HEK293 (cell line): ENCODE measurements around the gene CDCA4.

Experiments
- CTCF ChIA-PET: fragments of 350-600 bp; formaldehyde crosslinking; extraction: SDS; loops from one replicate; lab custom pipeline; 2021; ENCODE audit warnings: antibody characterized with exemption; lab: Yijun Ruan, JAX
- POLR2A ChIA-PET: fragments of 300-600 bp; formaldehyde crosslinking; extraction: SDS; loops from one replicate; lab custom pipeline; 2020; ENCODE audit warnings: antibody characterized with exemption, inconsistent platforms; lab: Yijun Ruan, JAX
- H3K27ac ChIP-seq: fragments of 200-500 bp; sonication (Bioruptor generic); 2 replicates; pipeline ENCODE4 v1.5.1; 2014; ENCODE audit warnings: low read depth, low read length, control low read depth, inconsistent platforms; ENCODE audit errors: extremely low read depth
- H3K36me3 ChIP-seq, 2 experiments: fragments of 200-500 bp in 1 of 2; sonication (Bioruptor generic) in 1 of 2; 1 replicate in 1 of 2; 2 replicates in 1 of 2; pipeline ENCODE4 v1.5.1; 2014 to 2017; ENCODE audit warnings: inconsistent platforms in 2 of 2, low read length in 2 of 2; ENCODE audit not compliant: control insufficient read depth in 2 of 2, insufficient read depth in 1 of 2
- H3K4me1 ChIP-seq: fragments of 200-500 bp; sonication (Bioruptor generic); 2 replicates; pipeline ENCODE4 v1.5.1; 2014; ENCODE audit warnings: mild to moderate bottlenecking, low read length, inconsistent platforms; ENCODE audit not compliant: control insufficient read depth, insufficient read depth
- H3K4me3 ChIP-seq: 2 replicates; pipeline ENCODE4 v1.5.1; 2011; ENCODE audit warnings: low read depth, mild to moderate bottlenecking, control low read depth, low read length, moderate library complexity
- H3K9me3 ChIP-seq: fragments of 200-500 bp; sonication (Bioruptor generic); 2 replicates; pipeline ENCODE4 v1.5.1; 2014; ENCODE audit warnings: low read depth, low read length, inconsistent platforms; ENCODE audit not compliant: control insufficient read depth, insufficient read depth
- HOXD13 ChIP-seq: sonication (generic); formaldehyde crosslinking; IDR thresholded peaks from 2 replicates; pipeline ENCODE4 v1.8.0; 2022; ENCODE audit warnings: missing genetic modification reagents, borderline replicate concordance
- KLF7 ChIP-seq: fragments of 450-650 bp; formaldehyde crosslinking; IDR thresholded peaks from 2 replicates; pipeline ENCODE4 v1.5.1; 2016; ENCODE audit warnings: missing biosample characterization, missing genetic modification characterization, borderline replicate concordance
- MYNN ChIP-seq: fragments of 450-650 bp; formaldehyde crosslinking; IDR thresholded peaks from 2 replicates; pipeline ENCODE4 v1.5.1; 2016; ENCODE audit warnings: missing biosample characterization, missing genetic modification characterization, borderline replicate concordance
- OSR2 ChIP-seq: fragments of 450-650 bp; formaldehyde crosslinking; IDR thresholded peaks from 2 replicates; pipeline ENCODE4 v1.5.1; 2016; ENCODE audit warnings: missing biosample characterization, missing genetic modification characterization
- OVOL3 ChIP-seq: fragments of 450-650 bp; formaldehyde crosslinking; IDR thresholded peaks from 2 replicates; pipeline ENCODE4 v1.5.1; 2016; ENCODE audit warnings: missing biosample characterization, missing genetic modification characterization
- ZBTB17 ChIP-seq: fragments of 450-650 bp; formaldehyde crosslinking; IDR thresholded peaks from 2 replicates; pipeline ENCODE4 v1.5.1; 2016; ENCODE audit warnings: missing biosample characterization, missing genetic modification characterization
- ZEB2 ChIP-seq: fragments of 450-650 bp; formaldehyde crosslinking; IDR thresholded peaks from 2 replicates; pipeline ENCODE4 v1.5.1; 2016; ENCODE audit warnings: missing biosample characterization, missing genetic modification characterization
- ZFP3 ChIP-seq: fragments of 450-650 bp; formaldehyde crosslinking; IDR thresholded peaks from 2 replicates; pipeline ENCODE4 v1.5.1; 2016; ENCODE audit warnings: low read depth, missing biosample characterization, missing genetic modification characterization
- ZNF132 ChIP-seq: fragments of 450-650 bp; formaldehyde crosslinking; IDR thresholded peaks from 2 replicates; pipeline ENCODE4 v1.5.1; 2017; ENCODE audit warnings: missing biosample characterization, missing genetic modification characterization, borderline replicate concordance
- ZNF155 ChIP-seq: fragments of 450-650 bp; formaldehyde crosslinking; IDR thresholded peaks from 2 replicates; pipeline ENCODE4 v1.5.1; 2016; ENCODE audit warnings: missing biosample characterization, missing genetic modification characterization
- ZNF19 ChIP-seq: fragments of 450-650 bp; formaldehyde crosslinking; IDR thresholded peaks from 2 replicates; pipeline ENCODE4; 2016; ENCODE audit warnings: missing biosample characterization, missing genetic modification characterization, low read depth
- ZNF2 ChIP-seq: fragments of 450-650 bp; formaldehyde crosslinking; IDR thresholded peaks from 2 replicates; pipeline ENCODE4 v1.5.1; 2016; ENCODE audit warnings: missing biosample characterization, missing genetic modification characterization
- ZNF48 ChIP-seq: fragments of 450-650 bp; formaldehyde crosslinking; IDR thresholded peaks from 2 replicates; pipeline ENCODE4 v1.5.1; 2016; ENCODE audit warnings: missing biosample characterization, missing genetic modification characterization
- ZNF510 ChIP-seq: fragments of 450-650 bp; formaldehyde crosslinking; IDR thresholded peaks from 2 replicates; pipeline ENCODE4 v1.5.1; 2018; ENCODE audit warnings: mild to moderate bottlenecking, missing genetic modification characterization, missing biosample characterization; ENCODE audit not compliant: insufficient replicate concordance
- ZNF514 ChIP-seq: fragments of 450-650 bp; formaldehyde crosslinking; IDR thresholded peaks from 2 replicates; pipeline ENCODE4 v1.5.1; 2016; ENCODE audit warnings: missing biosample characterization, missing genetic modification characterization
- ZNF544 ChIP-seq: fragments of 450-650 bp; formaldehyde crosslinking; IDR thresholded peaks from 2 replicates; pipeline ENCODE4 v1.5.0; 2017; ENCODE audit warnings: missing biosample characterization, missing genetic modification characterization
- ZNF791 ChIP-seq: fragments of 450-650 bp; formaldehyde crosslinking; IDR thresholded peaks from 2 replicates; pipeline ENCODE4 v1.5.1; 2016; ENCODE audit warnings: missing biosample characterization, missing genetic modification characterization
- TF ChIP-seq, protein P1 (sequence below): fragments of 450-650 bp; formaldehyde crosslinking; IDR thresholded peaks from 2 replicates; pipeline ENCODE4 v1.5.1; 2016; ENCODE audit warnings: missing biosample characterization, missing genetic modification characterization
- TF ChIP-seq, protein P2 (sequence below): fragments of 450-650 bp; formaldehyde crosslinking; IDR thresholded peaks from 2 replicates; pipeline ENCODE4 v1.5.1; 2016; ENCODE audit warnings: missing biosample characterization, missing genetic modification characterization
- TF ChIP-seq, protein P3 (sequence below): fragments of 450-650 bp; formaldehyde crosslinking; IDR thresholded peaks from 2 replicates; pipeline ENCODE4 v1.5.1; 2016; ENCODE audit warnings: missing biosample characterization, missing genetic modification characterization, low read depth
- TF ChIP-seq, protein P4 (sequence below): fragments of 450-650 bp; formaldehyde crosslinking; IDR thresholded peaks from 2 replicates; pipeline ENCODE4 v1.5.1; 2017; ENCODE audit warnings: missing biosample characterization, mild to moderate bottlenecking, missing genetic modification characterization, moderate library complexity
- TF ChIP-seq, protein P5 (sequence below): fragments of 450-650 bp; formaldehyde crosslinking; IDR thresholded peaks from 2 replicates; pipeline ENCODE4 v1.5.1; 2016; ENCODE audit warnings: missing biosample characterization, missing genetic modification characterization
- TF ChIP-seq, protein P6 (sequence below): fragments of 450-650 bp; formaldehyde crosslinking; IDR thresholded peaks from 2 replicates; pipeline ENCODE4 v1.5.1; 2016; ENCODE audit warnings: missing biosample characterization, missing genetic modification characterization

The CDCA4 gene

DNA sequence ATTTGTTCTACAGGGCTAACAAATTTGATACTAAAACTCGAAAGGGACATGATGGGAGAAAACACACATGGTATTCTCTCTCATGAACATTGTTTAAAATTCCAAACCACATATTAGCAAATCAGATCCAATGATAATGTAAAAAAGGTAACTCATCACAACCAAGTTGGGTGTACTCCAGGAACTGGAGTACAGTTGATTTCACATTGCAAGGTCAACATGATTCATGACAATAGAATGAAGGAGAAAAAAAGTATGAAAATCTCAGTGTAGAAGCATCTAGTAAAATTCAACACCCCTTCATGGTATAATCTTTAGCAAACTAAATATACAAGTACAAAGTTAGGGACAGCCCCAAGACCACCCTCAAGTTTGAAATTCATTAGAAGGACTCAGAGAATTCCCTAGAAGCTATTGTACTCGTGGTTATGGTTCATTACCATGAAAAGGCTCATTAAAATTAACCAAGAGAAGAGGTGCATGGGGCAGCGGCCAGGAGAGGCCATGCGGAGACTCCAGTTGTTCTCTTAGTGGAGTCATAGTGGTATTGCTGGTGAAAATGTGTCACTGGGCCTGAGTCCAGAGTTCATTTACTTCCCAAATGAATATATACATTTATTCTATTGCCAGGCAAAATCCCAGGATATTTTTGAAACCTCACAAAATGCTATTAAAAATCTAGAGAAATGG is 3.1 kb upstream of the CDCA4 start (continued):
- TF ChIP-seq, protein P1, sequence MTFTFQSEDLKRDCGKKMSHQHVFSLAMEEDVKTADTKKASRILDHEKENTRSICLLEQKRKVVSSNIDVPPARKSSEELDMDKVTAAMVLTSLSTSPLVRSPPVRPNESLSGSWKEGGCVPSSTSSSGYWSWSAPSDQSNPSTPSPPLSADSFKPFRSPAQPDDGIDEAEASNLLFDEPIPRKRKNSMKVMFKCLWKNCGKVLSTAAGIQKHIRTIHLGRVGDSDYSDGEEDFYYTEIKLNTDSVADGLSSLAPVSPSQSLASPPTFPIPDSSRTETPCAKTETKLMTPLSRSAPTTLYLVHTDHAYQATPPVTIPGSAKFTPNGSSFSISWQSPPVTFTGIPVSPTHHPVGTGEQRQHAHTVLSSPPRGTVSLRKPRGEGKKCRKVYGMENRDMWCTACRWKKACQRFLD (tag by site-specific recombination) = no peak
- TF ChIP-seq ZNF19 (tag by site-specific recombination) (no peak), ZNF791 (tag by site-specific recombination) (no peak), HOXD13 (CRISPR knock-in tag) (no peak), ZBTB17 (tag by site-specific recombination) (no peak), ZNF132 (tag by site-specific recombination) (no peak)
- TF ChIP-seq, protein P2, sequence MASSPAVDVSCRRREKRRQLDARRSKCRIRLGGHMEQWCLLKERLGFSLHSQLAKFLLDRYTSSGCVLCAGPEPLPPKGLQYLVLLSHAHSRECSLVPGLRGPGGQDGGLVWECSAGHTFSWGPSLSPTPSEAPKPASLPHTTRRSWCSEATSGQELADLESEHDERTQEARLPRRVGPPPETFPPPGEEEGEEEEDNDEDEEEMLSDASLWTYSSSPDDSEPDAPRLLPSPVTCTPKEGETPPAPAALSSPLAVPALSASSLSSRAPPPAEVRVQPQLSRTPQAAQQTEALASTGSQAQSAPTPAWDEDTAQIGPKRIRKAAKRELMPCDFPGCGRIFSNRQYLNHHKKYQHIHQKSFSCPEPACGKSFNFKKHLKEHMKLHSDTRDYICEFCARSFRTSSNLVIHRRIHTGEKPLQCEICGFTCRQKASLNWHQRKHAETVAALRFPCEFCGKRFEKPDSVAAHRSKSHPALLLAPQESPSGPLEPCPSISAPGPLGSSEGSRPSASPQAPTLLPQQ (tag by site-specific recombination) = no peak
- TF ChIP-seq, all 188 proteins: peak for 0

DNA sequence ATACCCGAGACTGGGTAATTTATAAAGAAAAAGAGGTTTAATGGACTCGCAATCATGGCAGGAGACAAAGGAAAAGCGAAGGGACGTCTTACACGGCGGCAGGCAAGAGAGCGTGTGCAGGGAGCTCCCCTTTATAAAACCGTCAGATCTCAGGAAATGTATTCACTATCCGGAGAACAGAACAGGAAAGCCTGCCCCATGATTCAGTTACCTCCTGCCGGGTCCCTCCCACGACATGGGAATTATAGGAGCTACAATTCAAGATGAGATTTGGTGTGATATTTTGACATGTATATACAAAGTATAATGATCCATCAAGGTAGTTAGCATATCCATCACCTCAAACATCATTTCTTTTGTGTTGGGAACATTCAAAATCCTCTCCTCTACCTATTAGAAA is 2.3 kb upstream of the CDCA4 start:
- POLR2A ChIA-PET = interaction anchor here (1.3 kb wide), 1 partner anchor 19 kb away, joined by 3 read pairs; no protein-coding TSS in a partner anchor
- Histone ChIP-seq H3K9me3 (no peaks in the 10 kb centered on the region), H3K4me3 (no peak overlapping the region), H3K4me1 (peaks cover 9% of the 10 kb centered on the region), H3K36me3 (peaks cover 4 to 15% of the 10 kb centered on the region in 2 experiments; a peak in 2 of 3 replicates), H3K27ac (no peak overlapping the region)
- no peak for TF ChIP-seq ZNF2 (tag by site-specific recombination)
- TF ChIP-seq ZNF510 (tag by site-specific recombination) = no peak
- TF ChIP-seq KLF7 = no peak
- TF ChIP-seq, protein P3, sequence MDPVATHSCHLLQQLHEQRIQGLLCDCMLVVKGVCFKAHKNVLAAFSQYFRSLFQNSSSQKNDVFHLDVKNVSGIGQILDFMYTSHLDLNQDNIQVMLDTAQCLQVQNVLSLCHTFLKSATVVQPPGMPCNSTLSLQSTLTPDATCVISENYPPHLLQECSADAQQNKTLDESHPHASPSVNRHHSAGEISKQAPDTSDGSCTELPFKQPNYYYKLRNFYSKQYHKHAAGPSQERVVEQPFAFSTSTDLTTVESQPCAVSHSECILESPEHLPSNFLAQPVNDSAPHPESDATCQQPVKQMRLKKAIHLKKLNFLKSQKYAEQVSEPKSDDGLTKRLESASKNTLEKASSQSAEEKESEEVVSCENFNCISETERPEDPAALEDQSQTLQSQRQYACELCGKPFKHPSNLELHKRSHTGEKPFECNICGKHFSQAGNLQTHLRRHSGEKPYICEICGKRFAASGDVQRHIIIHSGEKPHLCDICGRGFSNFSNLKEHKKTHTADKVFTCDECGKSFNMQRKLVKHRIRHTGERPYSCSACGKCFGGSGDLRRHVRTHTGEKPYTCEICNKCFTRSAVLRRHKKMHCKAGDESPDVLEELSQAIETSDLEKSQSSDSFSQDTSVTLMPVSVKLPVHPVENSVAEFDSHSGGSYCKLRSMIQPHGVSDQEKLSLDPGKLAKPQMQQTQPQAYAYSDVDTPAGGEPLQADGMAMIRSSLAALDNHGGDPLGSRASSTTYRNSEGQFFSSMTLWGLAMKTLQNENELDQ (tag by site-specific recombination) = no peak
- TF ChIP-seq ZNF544 = no peak
- TF ChIP-seq OVOL3 (tag by site-specific recombination) = no peak
- TF ChIP-seq ZEB2 (tag by site-specific recombination) = no peak
- TF ChIP-seq, protein P4, sequence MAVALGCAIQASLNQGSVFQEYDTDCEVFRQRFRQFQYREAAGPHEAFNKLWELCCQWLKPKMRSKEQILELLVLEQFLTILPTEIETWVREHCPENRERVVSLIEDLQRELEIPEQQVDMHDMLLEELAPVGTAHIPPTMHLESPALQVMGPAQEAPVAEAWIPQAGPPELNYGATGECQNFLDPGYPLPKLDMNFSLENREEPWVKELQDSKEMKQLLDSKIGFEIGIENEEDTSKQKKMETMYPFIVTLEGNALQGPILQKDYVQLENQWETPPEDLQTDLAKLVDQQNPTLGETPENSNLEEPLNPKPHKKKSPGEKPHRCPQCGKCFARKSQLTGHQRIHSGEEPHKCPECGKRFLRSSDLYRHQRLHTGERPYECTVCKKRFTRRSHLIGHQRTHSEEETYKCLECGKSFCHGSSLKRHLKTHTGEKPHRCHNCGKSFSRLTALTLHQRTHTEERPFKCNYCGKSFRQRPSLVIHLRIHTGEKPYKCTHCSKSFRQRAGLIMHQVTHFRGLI (tag by site-specific recombination) = no peak
- no peak for TF ChIP-seq ZNF514 (tag by site-specific recombination)
- TF ChIP-seq ZNF155 (tag by site-specific recombination) = no peak
- TF ChIP-seq, protein P5, sequence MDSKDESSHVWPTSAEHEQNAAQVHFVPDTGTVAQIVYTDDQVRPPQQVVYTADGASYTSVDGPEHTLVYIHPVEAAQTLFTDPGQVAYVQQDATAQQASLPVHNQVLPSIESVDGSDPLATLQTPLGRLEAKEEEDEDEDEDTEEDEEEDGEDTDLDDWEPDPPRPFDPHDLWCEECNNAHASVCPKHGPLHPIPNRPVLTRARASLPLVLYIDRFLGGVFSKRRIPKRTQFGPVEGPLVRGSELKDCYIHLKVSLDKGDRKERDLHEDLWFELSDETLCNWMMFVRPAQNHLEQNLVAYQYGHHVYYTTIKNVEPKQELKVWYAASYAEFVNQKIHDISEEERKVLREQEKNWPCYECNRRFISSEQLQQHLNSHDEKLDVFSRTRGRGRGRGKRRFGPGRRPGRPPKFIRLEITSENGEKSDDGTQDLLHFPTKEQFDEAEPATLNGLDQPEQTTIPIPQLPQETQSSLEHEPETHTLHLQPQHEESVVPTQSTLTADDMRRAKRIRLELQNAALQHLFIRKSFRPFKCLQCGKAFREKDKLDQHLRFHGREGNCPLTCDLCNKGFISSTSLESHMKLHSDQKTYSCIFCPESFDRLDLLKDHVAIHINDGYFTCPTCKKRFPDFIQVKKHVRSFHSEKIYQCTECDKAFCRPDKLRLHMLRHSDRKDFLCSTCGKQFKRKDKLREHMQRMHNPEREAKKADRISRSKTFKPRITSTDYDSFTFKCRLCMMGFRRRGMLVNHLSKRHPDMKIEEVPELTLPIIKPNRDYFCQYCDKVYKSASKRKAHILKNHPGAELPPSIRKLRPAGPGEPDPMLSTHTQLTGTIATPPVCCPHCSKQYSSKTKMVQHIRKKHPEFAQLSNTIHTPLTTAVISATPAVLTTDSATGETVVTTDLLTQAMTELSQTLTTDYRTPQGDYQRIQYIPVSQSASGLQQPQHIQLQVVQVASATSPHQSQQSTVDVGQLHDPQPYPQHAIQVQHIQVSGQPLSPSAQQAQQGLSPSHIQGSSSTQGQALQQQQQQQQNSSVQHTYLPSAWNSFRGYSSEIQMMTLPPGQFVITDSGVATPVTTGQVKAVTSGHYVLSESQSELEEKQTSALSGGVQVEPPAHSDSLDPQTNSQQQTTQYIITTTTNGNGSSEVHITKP (tag by site-specific recombination) = no peak
- no peak for TF ChIP-seq ZNF48
- TF ChIP-seq ZFP3 = no peak
- no peak for TF ChIP-seq MYNN (tag by site-specific recombination)
- no peak for TF ChIP-seq OSR2 (tag by site-specific recombination)
- TF ChIP-seq, protein P6, sequence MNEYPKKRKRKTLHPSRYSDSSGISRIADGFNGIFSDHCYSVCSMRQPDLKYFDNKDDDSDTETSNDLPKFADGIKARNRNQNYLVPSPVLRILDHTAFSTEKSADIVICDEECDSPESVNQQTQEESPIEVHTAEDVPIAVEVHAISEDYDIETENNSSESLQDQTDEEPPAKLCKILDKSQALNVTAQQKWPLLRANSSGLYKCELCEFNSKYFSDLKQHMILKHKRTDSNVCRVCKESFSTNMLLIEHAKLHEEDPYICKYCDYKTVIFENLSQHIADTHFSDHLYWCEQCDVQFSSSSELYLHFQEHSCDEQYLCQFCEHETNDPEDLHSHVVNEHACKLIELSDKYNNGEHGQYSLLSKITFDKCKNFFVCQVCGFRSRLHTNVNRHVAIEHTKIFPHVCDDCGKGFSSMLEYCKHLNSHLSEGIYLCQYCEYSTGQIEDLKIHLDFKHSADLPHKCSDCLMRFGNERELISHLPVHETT (tag by site-specific recombination) = no peak
- CTCF ChIA-PET = interaction anchor here (0.6 to 7.1 kb wide), 5 partner anchors 9 to 48 kb away, joined by 3 to 59 read pairs (median 3); no protein-coding TSS in a partner anchor
